LNCAP (cell line): ENCODE data around the gene KIF20B.
A peak's percentile ranks its signal among the peaks of the same experiment; 100 is the strongest.

Source experiments
- TF ChIP-seq, protein P1 (sequence below): fragments of 450-650 bp; IDR thresholded peaks from 2 replicates; pipeline ENCODE4 v1.5.1; 2017; ENCODE audit warnings: mild to moderate bottlenecking

The KIF20B gene

GRCh38 chr10:89701242-89702120, at the start of gene KIF20B:
KIF20B (plus strand) TSS chr10:89701590; CDS start chr10:89705295, 3,705 bp downstream.
- TF ChIP-seq, protein P1, sequence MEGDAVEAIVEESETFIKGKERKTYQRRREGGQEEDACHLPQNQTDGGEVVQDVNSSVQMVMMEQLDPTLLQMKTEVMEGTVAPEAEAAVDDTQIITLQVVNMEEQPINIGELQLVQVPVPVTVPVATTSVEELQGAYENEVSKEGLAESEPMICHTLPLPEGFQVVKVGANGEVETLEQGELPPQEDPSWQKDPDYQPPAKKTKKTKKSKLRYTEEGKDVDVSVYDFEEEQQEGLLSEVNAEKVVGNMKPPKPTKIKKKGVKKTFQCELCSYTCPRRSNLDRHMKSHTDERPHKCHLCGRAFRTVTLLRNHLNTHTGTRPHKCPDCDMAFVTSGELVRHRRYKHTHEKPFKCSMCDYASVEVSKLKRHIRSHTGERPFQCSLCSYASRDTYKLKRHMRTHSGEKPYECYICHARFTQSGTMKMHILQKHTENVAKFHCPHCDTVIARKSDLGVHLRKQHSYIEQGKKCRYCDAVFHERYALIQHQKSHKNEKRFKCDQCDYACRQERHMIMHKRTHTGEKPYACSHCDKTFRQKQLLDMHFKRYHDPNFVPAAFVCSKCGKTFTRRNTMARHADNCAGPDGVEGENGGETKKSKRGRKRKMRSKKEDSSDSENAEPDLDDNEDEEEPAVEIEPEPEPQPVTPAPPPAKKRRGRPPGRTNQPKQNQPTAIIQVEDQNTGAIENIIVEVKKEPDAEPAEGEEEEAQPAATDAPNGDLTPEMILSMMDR = peak; percentile 11; the same call in 1 of the 2 replicates

- TF ChIP-seq, protein P1 = no peak
Observed at GRCh38 chr10:89651916-89652573, 49.3 kb upstream of the KIF20B start.

GRCh38 chr10:89652806-89653370, 48.5 kb upstream of the KIF20B start:
- TF ChIP-seq, protein P1 = no peak

DNA sequence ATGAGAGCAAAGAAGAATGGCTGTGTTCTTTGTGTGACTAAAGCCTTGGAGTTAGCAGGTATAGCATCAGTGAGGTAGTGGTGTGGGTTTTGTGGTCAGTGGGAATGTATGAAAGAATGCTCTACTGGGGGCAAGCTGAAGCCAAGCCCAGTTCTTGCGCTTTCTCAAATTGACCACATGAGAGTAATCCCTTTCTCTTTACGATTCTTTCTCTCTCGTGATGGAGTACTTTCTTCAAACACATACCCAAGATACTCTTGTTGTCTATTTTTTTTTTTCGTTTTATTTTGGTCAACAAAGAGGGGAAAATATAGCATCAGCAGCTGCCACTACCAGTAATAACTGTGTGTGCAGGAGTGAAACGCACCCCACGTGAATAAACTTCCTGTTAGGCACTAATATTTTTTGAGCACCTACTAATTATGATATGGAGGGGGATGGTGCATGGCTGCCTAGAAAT, 48.0 kb upstream of the KIF20B start:
- TF ChIP-seq, protein P1 = no peak

- TF ChIP-seq, protein P1 = no peak
Observed at GRCh38 chr10:89655722-89656121, 45.7 kb upstream of the KIF20B start.

DNA sequence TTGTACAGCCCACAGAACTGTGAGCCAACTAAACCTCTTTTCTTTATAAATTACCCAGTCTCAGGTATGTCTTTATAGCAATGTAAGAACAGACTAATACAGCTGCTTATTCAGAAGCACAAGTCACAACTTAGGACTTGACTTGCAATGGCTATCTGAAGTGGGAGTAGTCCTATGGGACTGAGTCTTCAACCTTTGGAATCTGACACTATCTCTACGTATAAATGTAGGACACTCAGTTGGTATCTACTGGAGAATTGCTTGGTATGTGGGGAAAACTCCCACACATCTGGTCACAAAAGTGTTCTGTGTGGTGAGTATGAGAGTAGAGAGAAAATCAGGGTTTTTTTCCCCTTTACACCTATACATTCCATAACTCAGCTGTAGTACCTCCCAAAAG, 44.1 kb upstream of the KIF20B start:
- TF ChIP-seq, protein P1 = no peak
